ENCODE results near the gene SV2C. TPM values are rescaled to one million over a fixed set of nuclear protein-coding genes. Genes with fewer than 3 reads are reported as not detected.

SV2C gene
- polyA plus RNA-seq, 3 donors, result 0.01 to 0.02 TPM; not detected in 1

DNA sequence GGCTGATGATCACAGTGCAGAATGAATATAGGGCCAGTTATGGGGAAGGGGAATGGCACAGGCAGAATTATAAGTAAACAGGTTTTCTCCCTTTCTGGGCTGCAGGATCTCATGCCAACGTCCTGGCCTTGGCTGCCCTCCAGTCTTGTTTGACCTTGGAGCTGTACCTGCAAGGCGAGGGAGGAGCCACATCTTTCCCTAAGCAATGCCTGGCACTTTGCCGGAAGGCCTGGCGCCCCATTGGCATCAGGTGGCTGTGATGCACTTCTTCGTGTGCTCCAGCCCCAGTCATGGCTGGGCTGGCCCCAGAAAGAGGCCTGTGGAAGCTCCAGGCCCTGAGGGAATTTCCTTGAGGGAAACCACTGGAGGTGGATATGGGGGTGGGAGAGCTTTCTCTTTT lies 303.2 kb downstream of the SV2C start:
- intact Hi-C loops (cut with micrococcal nuclease), result no loop called here
- Histone ChIP-seq H3K9me3 (replicated peaks in 1 of 2; ENCODE audit: control insufficient read depth in 1 of 2, insufficient read depth in 1 of 2, low read length in 2 of 2) (no peaks in the 10 kb centered on the region), H3K4me2 (replicated peaks; ENCODE audit: extremely low read depth, low read length, poor library complexity, severe bottlenecking) (no peak overlapping the region), H3K4me3 (replicated peaks in 1 of 3; ENCODE audit: low read depth in 2 of 3, low read length in 3 of 3) (no peak overlapping the region), H3K27ac (ENCODE audit: low read depth in 1 of 2, low read length in 2 of 2) (no peak overlapping the region), H3K27me3 (ENCODE audit: control insufficient read depth in 2 of 2, insufficient read depth in 2 of 2, low read length in 2 of 2) (no peaks in the 10 kb centered on the region), H4K20me1 (ENCODE audit: insufficient read depth, low read length) (no peaks in the 10 kb centered on the region), H3K79me2 (ENCODE audit: insufficient read depth, low read length) (no peaks in the 10 kb centered on the region), H2AFZ (ENCODE audit: insufficient read depth, low read depth, low read length, poor library complexity, severe bottlenecking) (no peak overlapping the region), H3K4me1 (ENCODE audit: control insufficient read depth in 1 of 2, insufficient read depth in 2 of 2, low read length in 2 of 2) (peaks cover 12 to 18% of the 10 kb centered on the region in 2 donors), H3K9ac (ENCODE audit: insufficient read depth, low read length, poor library complexity, severe bottlenecking) (no peak overlapping the region), H3K36me3 (replicated peaks in 1 of 2; ENCODE audit: control insufficient read depth in 1 of 2, insufficient read depth in 2 of 2, low read length in 2 of 2) (no peaks in the 10 kb centered on the region)
- peaks cover 26% of the 10 kb centered on the region for H3K4me1 Mint-ChIP-seq
- no peak for DNase-seq
- no peaks in the 10 kb centered on the region for H3K36me3 Mint-ChIP-seq
- 91% methylated on average over 5 of the region's 5 CpGs for WGBS (ENCODE audit: insufficient coverage)
- H3K27me3 Mint-ChIP-seq (ENCODE audit: low read depth in 3 of 3), result peaks cover 0 to 4% (median 2%) of the 10 kb centered on the region in 3 donors
- TF ChIP-seq, protein P1, sequence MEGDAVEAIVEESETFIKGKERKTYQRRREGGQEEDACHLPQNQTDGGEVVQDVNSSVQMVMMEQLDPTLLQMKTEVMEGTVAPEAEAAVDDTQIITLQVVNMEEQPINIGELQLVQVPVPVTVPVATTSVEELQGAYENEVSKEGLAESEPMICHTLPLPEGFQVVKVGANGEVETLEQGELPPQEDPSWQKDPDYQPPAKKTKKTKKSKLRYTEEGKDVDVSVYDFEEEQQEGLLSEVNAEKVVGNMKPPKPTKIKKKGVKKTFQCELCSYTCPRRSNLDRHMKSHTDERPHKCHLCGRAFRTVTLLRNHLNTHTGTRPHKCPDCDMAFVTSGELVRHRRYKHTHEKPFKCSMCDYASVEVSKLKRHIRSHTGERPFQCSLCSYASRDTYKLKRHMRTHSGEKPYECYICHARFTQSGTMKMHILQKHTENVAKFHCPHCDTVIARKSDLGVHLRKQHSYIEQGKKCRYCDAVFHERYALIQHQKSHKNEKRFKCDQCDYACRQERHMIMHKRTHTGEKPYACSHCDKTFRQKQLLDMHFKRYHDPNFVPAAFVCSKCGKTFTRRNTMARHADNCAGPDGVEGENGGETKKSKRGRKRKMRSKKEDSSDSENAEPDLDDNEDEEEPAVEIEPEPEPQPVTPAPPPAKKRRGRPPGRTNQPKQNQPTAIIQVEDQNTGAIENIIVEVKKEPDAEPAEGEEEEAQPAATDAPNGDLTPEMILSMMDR (IDR thresholded peaks at IDR 0.05), result no peak
- no peaks in the 10 kb centered on the region for H3K9me3 Mint-ChIP-seq
- no peak overlapping the region for H3K4me3 Mint-ChIP-seq
- peak overlapping the region in 1 of 7 donors; percentile 12 for H3K27ac Mint-ChIP-seq

DNA sequence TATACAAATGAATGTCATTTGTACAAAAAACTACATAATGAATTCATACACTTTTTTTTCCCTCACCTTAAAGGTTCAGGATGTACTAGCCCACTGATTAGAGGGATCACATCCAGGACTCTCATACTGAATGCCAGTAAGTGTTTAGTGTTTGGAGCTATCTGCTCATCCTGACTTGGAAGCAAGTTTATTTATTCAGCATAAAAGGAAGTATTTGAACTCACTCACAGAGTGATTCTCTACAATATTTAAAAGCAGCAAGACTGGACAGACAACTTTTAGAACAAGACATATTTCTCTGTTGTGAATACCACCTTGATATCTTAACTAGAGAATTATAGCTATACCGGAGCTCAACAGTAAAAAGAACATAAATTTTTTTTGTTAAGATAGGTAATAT lies 305.1 kb downstream of the SV2C start:
- Histone ChIP-seq H3K79me2 (ENCODE audit: insufficient read depth, low read length) (no peaks in the 10 kb centered on the region), H3K9ac (ENCODE audit: insufficient read depth, low read length, poor library complexity, severe bottlenecking) (no peak overlapping the region), H3K27me3 (ENCODE audit: control insufficient read depth in 2 of 2, insufficient read depth in 2 of 2, low read length in 2 of 2) (no peaks in the 10 kb centered on the region), H3K4me1 (ENCODE audit: control insufficient read depth in 1 of 2, insufficient read depth in 2 of 2, low read length in 2 of 2) (peaks cover 12 to 20% of the 10 kb centered on the region in 2 donors), H3K9me3 (replicated peaks in 1 of 2; ENCODE audit: control insufficient read depth in 1 of 2, insufficient read depth in 1 of 2, low read length in 2 of 2) (no peaks in the 10 kb centered on the region), H3K27ac (ENCODE audit: low read depth in 1 of 2, low read length in 2 of 2) (no peak overlapping the region), H3K4me3 (replicated peaks in 1 of 3; ENCODE audit: low read depth in 2 of 3, low read length in 3 of 3) (no peak overlapping the region), H4K20me1 (ENCODE audit: insufficient read depth, low read length) (no peaks in the 10 kb centered on the region), H3K4me2 (replicated peaks; ENCODE audit: extremely low read depth, low read length, poor library complexity, severe bottlenecking) (no peak overlapping the region), H3K36me3 (replicated peaks in 1 of 2; ENCODE audit: control insufficient read depth in 1 of 2, insufficient read depth in 2 of 2, low read length in 2 of 2) (no peaks in the 10 kb centered on the region), H2AFZ (ENCODE audit: insufficient read depth, low read depth, low read length, poor library complexity, severe bottlenecking) (no peak overlapping the region)
- Mint-ChIP-seq H3K4me3 (no peak overlapping the region), H3K27me3 (ENCODE audit: low read depth in 3 of 3) (peaks cover 0 to 4% (median 2%) of the 10 kb centered on the region in 3 donors), H3K27ac (no peak overlapping the region), H3K9me3 (no peaks in the 10 kb centered on the region), H3K4me1 (peaks cover 28% of the 10 kb centered on the region), H3K36me3 (no peaks in the 10 kb centered on the region)
- intact Hi-C loops (cut with micrococcal nuclease), result no loop called here
- WGBS (ENCODE audit: insufficient coverage), result no CpG with 5 or more reads among the region's 1 CpG
- TF ChIP-seq, protein P1 (IDR thresholded peaks at IDR 0.05), result no peak
- no peak for DNase-seq

Measured in CD14-positive monocyte (primary cell).